ENCODE results near the gene ACTN4.

The ACTN4 gene

GRCh38 chr19:38736036-38736412 is 88.6 kb downstream of the ACTN4 start:
- Mint-ChIP-seq H3K4me3 (peak overlapping the region in 1 of 3 experiments; percentile 68), H3K27me3 (ENCODE audit: low read depth) (peaks cover 33% of the 10 kb centered on the region), H3K4me1 (peaks cover 10% of the 10 kb centered on the region), H3K36me3 (ENCODE audit: low read depth) (peaks cover 15% of the 10 kb centered on the region), H3K9me3 (no peaks in the 10 kb centered on the region), H3K27ac (no peak overlapping the region)
- TF ChIP-seq CTCF (IDR thresholded peaks at IDR 0.05; ENCODE audit: unreplicated experiment in 3 of 3): no peak

- Mint-ChIP-seq H3K27me3 (ENCODE audit: low read depth) (peaks cover 33% of the 10 kb centered on the region), H3K36me3 (ENCODE audit: low read depth) (peaks cover 11% of the 10 kb centered on the region), H3K4me1 (peaks cover 10% of the 10 kb centered on the region), H3K4me3 (peak overlapping the region; percentile 27 to 78 (median 68)), H3K9me3 (no peaks in the 10 kb centered on the region), H3K27ac (peak overlapping the region in 1 of 3 experiments; percentile 27)
- TF ChIP-seq CTCF (IDR thresholded peaks at IDR 0.05; ENCODE audit: unreplicated experiment in 3 of 3): no peak
These were observed 89.2 kb downstream of the ACTN4 start for GRCh38 chr19:38736413-38737280.

- peak overlapping the region; percentile 15 to 63 (median 62) for H3K4me3 Mint-ChIP-seq
- no peaks in the 10 kb centered on the region for H3K9me3 Mint-ChIP-seq
- no peak for TF ChIP-seq CTCF (IDR thresholded peaks at IDR 0.05; ENCODE audit: unreplicated experiment in 3 of 3)
These were observed 89.9 kb downstream of the ACTN4 start for GRCh38 chr19:38737281-38737865.

GRCh38 chr19:38737921-38738737 is 90.7 kb downstream of the ACTN4 start:
- Mint-ChIP-seq H3K9me3 (no peaks in the 10 kb centered on the region), H3K27me3 (ENCODE audit: low read depth) (peaks cover 33% of the 10 kb centered on the region), H3K4me3 (peak overlapping the region; percentile 15 to 63 (median 62)), H3K27ac (peak overlapping the region in 1 of 3 experiments; percentile 15), H3K4me1 (peaks cover 10% of the 10 kb centered on the region), H3K36me3 (ENCODE audit: low read depth) (no peaks in the 10 kb centered on the region)
- no peak for TF ChIP-seq CTCF (IDR thresholded peaks at IDR 0.05; ENCODE audit: unreplicated experiment in 3 of 3)

More at GRCh38 chr19:38737281-38737865, 89.9 kb downstream of the ACTN4 start:
- peaks cover 5% of the 10 kb centered on the region for H3K36me3 Mint-ChIP-seq (ENCODE audit: low read depth)
- peak overlapping the region in 1 of 3 experiments; percentile 15 for H3K27ac Mint-ChIP-seq
- peaks cover 33% of the 10 kb centered on the region for H3K27me3 Mint-ChIP-seq (ENCODE audit: low read depth)
- peaks cover 10% of the 10 kb centered on the region for H3K4me1 Mint-ChIP-seq

GRCh38 chr19:38739440-38740256 is 92.2 kb downstream of the ACTN4 start:
- Mint-ChIP-seq H3K36me3 (ENCODE audit: low read depth) (no peaks in the 10 kb centered on the region), H3K9me3 (no peaks in the 10 kb centered on the region), H3K27ac (no peak overlapping the region), H3K27me3 (ENCODE audit: low read depth) (peaks cover 28% of the 10 kb centered on the region), H3K4me3 (no peak overlapping the region), H3K4me1 (peaks cover 10% of the 10 kb centered on the region)
- TF ChIP-seq CTCF (IDR thresholded peaks at IDR 0.05; ENCODE audit: unreplicated experiment in 3 of 3): no peak
